ACHN (cell line): Measurements from ENCODE around the gene TESMIN.

Source experiments
- DNase-seq: peaks from one replicate; pipeline ENCODE4 v3.0.0-alpha.2; 2015
- in situ Hi-C: cut with HindIII; loops from 2 replicates; pipeline ENCODE4 v1.10.0; 2017; ENCODE audit warnings: low sequenced_read_pairs, low pct_ligation_motif_present, low pct_unique_long_range_greater_than_20kb

TESMIN gene

DNA sequence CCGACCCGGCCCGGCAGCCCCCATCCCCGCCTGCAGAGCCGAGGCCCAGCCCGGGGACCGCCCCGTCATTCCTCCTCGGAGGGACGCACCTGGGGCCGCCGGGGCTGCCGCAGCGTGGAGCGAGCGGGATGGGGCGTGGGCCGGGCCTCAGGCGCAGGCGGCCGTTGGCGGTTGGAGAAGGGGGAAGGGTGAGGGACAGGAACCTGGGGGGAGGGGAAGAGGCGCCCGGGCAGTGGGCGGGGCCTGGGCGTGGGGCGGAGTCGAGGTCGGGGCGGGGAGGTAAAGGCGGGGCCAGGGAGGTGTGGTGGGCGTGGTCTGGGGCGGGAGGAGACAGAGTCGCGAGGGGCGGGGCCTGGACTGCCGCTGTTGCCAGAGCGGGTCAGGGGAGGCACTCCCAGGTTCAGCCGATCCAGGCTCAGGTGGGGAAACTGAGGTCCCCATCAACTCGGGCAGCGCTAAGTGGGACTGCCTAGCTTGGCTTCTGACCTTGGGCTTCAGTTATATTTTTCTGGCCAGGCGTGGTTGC, at the start of gene TESMIN:
Gene TESMIN (minus strand): TSS at position 190 of the 526 bp plus-strand sequence. CDS start 860 bp downstream, outside the sequence.
- in situ Hi-C loops: no loop called here

GRCh38 chr11:68798221-68798813, 47.0 kb upstream of the TESMIN start:
- in situ Hi-C loops: no loop called here
- peak; percentile 5 for DNase-seq

More for the DNA sequence above, at the start of gene TESMIN:
- peak; percentile 78 for DNase-seq

GRCh38 chr11:68796801-68797200, 45.5 kb upstream of the TESMIN start:
- in situ Hi-C loops: no loop called here
- no peak for DNase-seq

- in situ Hi-C loops: no loop called here
Measured at GRCh38 chr11:68792400-68792966, 41.2 kb upstream of the TESMIN start.

GRCh38 chr11:68784653-68785052, 33.3 kb upstream of the TESMIN start:
- in situ Hi-C loops: no loop called here
- no peak for DNase-seq

More at GRCh38 chr11:68792400-68792966, 41.2 kb upstream of the TESMIN start:
- DNase-seq: no peak

DNA sequence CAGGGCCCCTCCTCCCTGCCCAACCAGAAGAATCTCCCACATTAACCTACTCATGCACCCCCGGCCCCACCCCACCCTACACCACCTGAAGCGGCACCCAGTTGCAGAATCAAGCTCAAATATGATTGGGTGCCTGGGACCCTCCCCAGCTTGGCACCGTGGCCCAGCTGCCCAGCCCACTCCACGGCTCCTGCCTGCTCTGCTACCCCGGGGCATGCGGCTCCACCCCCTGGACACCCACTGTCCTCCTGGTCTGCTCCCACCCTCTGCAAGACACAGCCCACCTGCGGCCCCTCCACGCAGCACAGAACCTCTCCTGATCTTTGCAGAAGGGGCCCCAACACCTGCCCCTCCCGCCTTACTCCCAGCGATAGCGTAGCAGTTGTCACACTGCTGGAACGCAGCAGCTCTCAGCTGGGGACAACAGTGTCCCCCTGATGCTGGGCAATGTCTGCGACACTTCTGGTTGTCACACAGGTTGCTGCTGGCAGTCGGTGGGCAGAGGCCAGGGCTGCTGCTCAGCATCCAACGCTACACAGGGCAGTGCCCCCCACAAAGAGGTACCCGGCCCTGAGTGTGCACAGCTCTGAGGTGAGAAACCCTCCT, 32.0 kb upstream of the TESMIN start:
- in situ Hi-C loops: no loop called here
- DNase-seq: no peak

- in situ Hi-C loops: no loop called here
Measured at GRCh38 chr11:68782711-68783110, 31.4 kb upstream of the TESMIN start.

DNA sequence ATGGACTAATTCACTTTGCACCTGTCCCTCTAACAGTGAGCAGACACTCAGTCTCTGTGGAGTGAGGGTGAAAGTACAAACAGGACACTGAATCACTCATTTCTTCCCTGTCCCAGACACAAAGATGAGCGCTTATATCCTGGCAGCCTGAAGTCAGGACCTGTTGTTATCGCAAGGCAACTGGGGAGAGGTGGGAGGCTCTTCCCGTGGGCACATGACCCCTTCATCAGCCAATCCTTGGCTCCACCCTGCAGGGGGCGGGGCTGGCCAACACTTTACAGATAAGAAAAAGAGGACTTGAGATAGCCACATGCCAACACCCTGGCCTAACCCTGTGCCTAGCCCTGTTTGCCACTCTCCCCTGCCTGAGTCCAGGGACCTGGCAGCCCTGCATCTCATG, 29.5 kb upstream of the TESMIN start:
- no peak for DNase-seq
- in situ Hi-C loops: no loop called here

More at GRCh38 chr11:68782711-68783110, 31.4 kb upstream of the TESMIN start:
- no peak for DNase-seq

DNA sequence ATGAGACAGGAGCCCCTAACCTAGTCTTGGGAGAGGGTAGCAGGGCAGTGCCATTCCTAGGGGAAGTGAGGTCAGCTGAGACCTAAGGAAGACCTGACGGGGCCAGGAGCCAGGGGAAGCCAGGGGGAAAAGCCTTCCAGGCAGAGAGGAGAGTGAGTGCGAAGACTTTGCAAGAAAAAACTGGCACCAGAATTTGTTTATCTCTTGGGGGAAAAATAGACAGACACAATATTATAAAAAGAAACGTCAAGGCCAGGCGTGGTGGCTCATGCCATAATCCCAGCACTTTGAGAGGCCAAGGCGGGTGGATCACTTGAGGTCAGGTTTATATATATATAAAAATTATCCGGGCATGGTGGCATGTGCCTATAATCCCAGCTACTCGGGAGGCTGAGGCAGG, 26.9 kb upstream of the TESMIN start:
- in situ Hi-C loops: no loop called here
- DNase-seq: no peak

GRCh38 chr11:68776442-68777235, 25.3 kb upstream of the TESMIN start:
- in situ Hi-C loops: no loop called here

DNA sequence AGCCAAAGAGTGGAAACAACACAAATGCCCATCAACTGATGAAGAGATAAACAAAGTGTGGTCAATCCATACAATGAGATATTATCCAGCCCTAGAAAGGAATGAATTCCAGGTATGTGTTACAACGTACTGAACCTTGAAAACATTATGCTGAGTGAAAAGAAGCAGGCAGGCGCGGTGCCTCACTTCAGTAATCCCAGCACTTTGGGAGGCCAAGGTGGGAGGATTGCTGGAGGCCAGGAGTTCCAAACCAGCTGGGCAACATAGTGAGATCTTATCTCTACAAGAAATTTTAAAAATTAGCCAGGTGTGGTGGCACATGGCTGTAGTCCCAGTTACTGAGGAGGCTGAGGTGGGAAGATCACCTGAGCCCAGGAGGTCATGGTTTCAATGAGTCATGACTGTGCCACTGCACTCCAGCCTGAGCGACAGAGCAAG, 24.6 kb upstream of the TESMIN start:
- in situ Hi-C loops: no loop called here

More at GRCh38 chr11:68776442-68777235, 25.3 kb upstream of the TESMIN start:
- no peak for DNase-seq

GRCh38 chr11:68774194-68774585, 22.9 kb upstream of the TESMIN start:
- no peak for DNase-seq
- in situ Hi-C loops: no loop called here

More for the DNA sequence above, 24.6 kb upstream of the TESMIN start:
- no peak for DNase-seq

GRCh38 chr11:68773521-68774193, 22.3 kb upstream of the TESMIN start:
- in situ Hi-C loops: no loop called here
- no peak for DNase-seq

DNA sequence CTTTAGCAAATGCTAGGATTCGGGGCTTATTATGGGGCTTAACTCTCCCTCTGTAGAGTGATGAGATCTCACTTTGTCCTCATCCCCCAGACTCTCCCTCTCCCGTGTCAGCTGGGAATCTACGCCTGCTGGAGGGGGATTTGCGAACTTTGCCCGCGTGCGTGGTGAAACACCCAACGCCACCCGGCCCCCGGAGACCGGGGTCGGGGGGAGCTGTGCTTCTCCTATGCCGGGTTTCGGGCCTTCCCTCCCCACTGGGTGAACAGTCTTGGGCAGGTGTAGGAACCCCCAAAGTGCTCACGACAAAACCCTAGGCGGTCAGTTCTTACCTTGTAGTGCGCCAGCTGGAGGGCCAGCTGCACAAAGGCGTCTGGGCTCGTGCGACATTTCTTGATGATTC, 21.6 kb upstream of the TESMIN start:
- in situ Hi-C loops: no loop called here
- DNase-seq: no peak

DNA sequence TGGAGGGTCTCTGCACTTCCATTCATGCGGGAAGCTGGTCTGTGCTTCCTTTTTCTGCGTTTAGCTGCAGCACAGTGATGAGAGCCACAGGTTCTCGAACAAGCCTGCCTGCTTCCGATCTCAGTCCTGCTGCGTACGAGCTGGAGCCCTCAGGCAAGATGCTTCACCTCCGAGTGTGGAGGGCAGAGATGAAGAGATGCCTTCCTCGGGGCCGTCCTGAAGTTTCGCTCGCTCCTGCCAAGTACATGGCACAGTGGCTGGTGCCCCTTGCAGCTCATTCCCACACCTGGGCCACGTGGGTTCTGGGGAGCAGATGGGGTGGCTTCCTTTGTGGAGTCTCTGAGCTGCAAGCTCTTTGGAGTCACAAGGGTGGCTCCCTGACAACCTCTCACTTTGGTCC, 19.5 kb upstream of the TESMIN start:
- in situ Hi-C loops: no loop called here
- DNase-seq: no peak

GRCh38 chr11:68767672-68768071, 16.4 kb upstream of the TESMIN start:
- no peak for DNase-seq
- in situ Hi-C loops: no loop called here

GRCh38 chr11:68766786-68767185, 15.5 kb upstream of the TESMIN start:
- no peak for DNase-seq
- in situ Hi-C loops: no loop called here

- DNase-seq: no peak
- in situ Hi-C loops: no loop called here
Measured at GRCh38 chr11:68764746-68765145, 13.4 kb upstream of the TESMIN start.
